GM12878 (cell line): ENCODE results near the gene JHY. TPM values are rescaled to one million over a fixed set of nuclear protein-coding genes. Genes with fewer than 3 reads are reported as not detected.
A peak's percentile ranks its signal among the peaks of the same experiment; 100 is the strongest.

Experiments used
- ASH2L ChIP-seq: fragments of 300-600, 200-600 bp; sonication (generic); IDR thresholded peaks from 2 replicates; pipeline ENCODE4 v1.6.1; 2017; ENCODE audit warnings: low read depth, mild to moderate bottlenecking, borderline replicate concordance
- CEBPZ ChIP-seq: fragments of 150-350 bp; IDR thresholded peaks from 2 replicates; pipeline ENCODE4 v1.6.1; 2016; ENCODE audit warnings: low read depth, low read length
- E4F1 ChIP-seq: fragments of 450-650 bp; IDR thresholded peaks from 2 replicates; pipeline ENCODE4 v1.6.1; 2018; ENCODE audit warnings: borderline replicate concordance, mild to moderate bottlenecking; ENCODE audit not compliant: partially characterized antibody
- GABPA ChIP-seq: IDR thresholded peaks from 2 replicates; pipeline ENCODE4 v1.6.1; 2014; ENCODE audit warnings: antibody characterized with exemption, low read depth, mild to moderate bottlenecking, inconsistent platforms
- KDM1A ChIP-seq: fragments of 200-600 bp; sonication (generic); IDR thresholded peaks from 2 replicates; pipeline ENCODE4 v1.6.1; 2016; ENCODE audit warnings: borderline replicate concordance
- MLLT1 ChIP-seq: fragments of 450-650 bp; IDR thresholded peaks from 2 replicates; pipeline ENCODE4 v1.6.1; 2016; ENCODE audit warnings: mild to moderate bottlenecking
- MTA2 ChIP-seq: fragments of 450-650 bp; IDR thresholded peaks from 2 replicates; pipeline ENCODE4 v1.6.1; 2016; ENCODE audit warnings: low read depth, mild to moderate bottlenecking, moderate library complexity
- MTA3 ChIP-seq: IDR thresholded peaks from 2 replicates; pipeline ENCODE4 v1.6.1; 2012; ENCODE audit warnings: low read length, inconsistent platforms, borderline replicate concordance
- PAX5 ChIP-seq: IDR thresholded peaks from 2 replicates; pipeline ENCODE4 v1.6.1; 2011; ENCODE audit warnings: low read depth, low read length, borderline replicate concordance
- RELB ChIP-seq: fragments of 450-650 bp; IDR thresholded peaks from 2 replicates; pipeline ENCODE4 v1.6.1; 2017; ENCODE audit warnings: low read depth, mild to moderate bottlenecking, moderate library complexity
- SKIL ChIP-seq: fragments of 450-650 bp; IDR thresholded peaks from 2 replicates; pipeline ENCODE4 v1.6.1; 2017; ENCODE audit warnings: mild to moderate bottlenecking, low read depth, inconsistent platforms; ENCODE audit not compliant: poor library complexity, severe bottlenecking
- SMC3 ChIP-seq: IDR thresholded peaks from 2 replicates; pipeline ENCODE4 v1.6.1; 2011; ENCODE audit warnings: low read length, improper control_type of control experiment, borderline replicate concordance
- STAT1 ChIP-seq: fragments of 450-650 bp; conservative IDR thresholded peaks from 2 replicates; pipeline ENCODE4 v1.6.1; 2014; ENCODE audit warnings: antibody characterized with exemption, mild to moderate bottlenecking
- YY1 ChIP-seq: IDR thresholded peaks from 2 replicates; pipeline ENCODE4 v1.6.1; 2011; ENCODE audit warnings: low read depth, mild to moderate bottlenecking, low read length
- ZNF384 ChIP-seq: IDR thresholded peaks from 2 replicates; pipeline ENCODE4 v1.6.1; 2012; ENCODE audit warnings: low read depth, mild to moderate bottlenecking, low read length, improper control_type of control experiment, borderline replicate concordance
- polyA plus RNA-seq, 11 experiments: library from polyadenylated mRNA; depleted of rRNA in 4 of 11; unstranded in 6 of 11; stranded (reverse) in 5 of 11; fragments of >200 nt; fragmentation: Nextera tagmentation in 4 of 11; fragmentation: Illumina TruSeq in 1 of 11; extraction: Ambion mirVana in 4 of 11; extraction: Trizol in 1 of 11; gene quantifications; 1 replicate in 1 of 11; 2 replicates in 10 of 11; pipeline versions ENCODE4 v1.2.1 to v1.2.3, GENCODE V29; 2011 to 2016; ENCODE audit warnings: inconsistent platforms in 2 of 11, missing spikeins in 2 of 11, low read depth in 1 of 11
- total RNA-seq, 4 experiments: library from RNA; depleted of rRNA in 3 of 4; stranded (reverse); fragments of >200 nt in 3 of 4; fragmentation: Illumina TruSeq in 1 of 4; extraction: Trizol in 1 of 4; gene quantifications; 2 replicates each; pipeline versions ENCODE4 v1.2.1 to v1.2.3, GENCODE V29; 2013 to 2021

The JHY gene
- total and polyA plus RNA-seq, 10 of the 15 experiments (the other 5 are each of a cell fraction or from before 2014, with no cell fraction given) = 0.90 to 7.1 (median 5.5) TPM

- TF ChIP-seq SKIL (no peak), YY1 (0 out of 2 replicates have a peak, but pooled peaks have one; percentile 10), MTA3 (no peak), ASH2L (no peak), SMC3 (no peak), ZNF384 (peak; percentile 98), PAX5 (peak; percentile 30; the same call in 1 of the 2 replicates), E4F1 (peak; percentile 36), MTA2 (no peak; the same call in 1 of the 2 replicates), MLLT1 (no peak), GABPA (no peak), KDM1A (no peak), RELB (peak; percentile 54; the same call in 1 of the 2 replicates), CEBPZ (no peak), STAT1 (no peak)
Measured at GRCh38 chr11:122882857-122883645, 492 bp downstream of the JHY start (continued).
